NB4 (cell line): ENCODE measurements around the gene DNAH14.
"Not testable (repeated sequence)": the region's sequence is repeated elsewhere in the genome, so short reads cannot be mapped to it uniquely, and the experiment has no call there.

ENCODE experiments used
- DNase-seq: peaks from one replicate; pipeline ENCODE4 v3.0.0; 2010; ENCODE audit warnings: low read depth
- H3K4me3 ChIP-seq: one replicate; pipeline ENCODE4 v1.5.1; 2011; ENCODE audit warnings: mild to moderate bottlenecking, low read depth, low read length, moderate library complexity
- MYC ChIP-seq: IDR thresholded peaks from 2 replicates; pipeline ENCODE4 v1.6.1; 2011; ENCODE audit warnings: low read depth, low read length
- POLR2A ChIP-seq: IDR thresholded peaks from 2 replicates; pipeline ENCODE4 v1.6.1; 2011; ENCODE audit warnings: mild to moderate bottlenecking; ENCODE audit not compliant: insufficient read length; ENCODE audit errors: extremely low read depth
- TF ChIP-seq, protein P1 (sequence below): IDR thresholded peaks from 2 replicates; pipeline ENCODE4 v1.6.1; 2011; ENCODE audit warnings: low read depth, low read length
- TF ChIP-seq, protein P2 (sequence below): IDR thresholded peaks from one replicate; pipeline ENCODE4 v1.5.1; 2012; ENCODE audit warnings: low read depth, low read length

Gene DNAH14

DNA sequence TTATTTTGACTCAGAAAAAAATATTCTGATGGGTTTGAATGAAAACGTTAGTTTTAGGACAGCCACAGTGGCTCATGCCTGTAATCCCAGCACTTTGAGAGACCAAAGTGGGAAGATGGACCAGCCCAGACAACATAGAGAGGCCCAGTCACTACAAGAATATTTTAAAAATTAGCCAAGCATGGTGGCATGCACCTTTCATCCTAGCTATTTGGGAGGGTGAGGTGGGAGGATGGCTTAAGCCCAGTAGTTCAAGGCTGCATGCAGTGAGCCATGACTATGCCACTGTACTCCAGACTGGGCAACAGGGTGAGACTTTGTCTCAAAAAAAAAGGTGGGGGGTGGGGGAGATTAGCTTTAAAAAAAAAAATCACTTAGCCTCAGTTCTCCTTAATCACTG lies 370.9 kb downstream of the DNAH14 start:
- no peak for DNase-seq
- TF ChIP-seq, protein P1, sequence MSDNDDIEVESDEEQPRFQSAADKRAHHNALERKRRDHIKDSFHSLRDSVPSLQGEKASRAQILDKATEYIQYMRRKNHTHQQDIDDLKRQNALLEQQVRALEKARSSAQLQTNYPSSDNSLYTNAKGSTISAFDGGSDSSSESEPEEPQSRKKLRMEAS = no peak
- TF ChIP-seq, protein P2, sequence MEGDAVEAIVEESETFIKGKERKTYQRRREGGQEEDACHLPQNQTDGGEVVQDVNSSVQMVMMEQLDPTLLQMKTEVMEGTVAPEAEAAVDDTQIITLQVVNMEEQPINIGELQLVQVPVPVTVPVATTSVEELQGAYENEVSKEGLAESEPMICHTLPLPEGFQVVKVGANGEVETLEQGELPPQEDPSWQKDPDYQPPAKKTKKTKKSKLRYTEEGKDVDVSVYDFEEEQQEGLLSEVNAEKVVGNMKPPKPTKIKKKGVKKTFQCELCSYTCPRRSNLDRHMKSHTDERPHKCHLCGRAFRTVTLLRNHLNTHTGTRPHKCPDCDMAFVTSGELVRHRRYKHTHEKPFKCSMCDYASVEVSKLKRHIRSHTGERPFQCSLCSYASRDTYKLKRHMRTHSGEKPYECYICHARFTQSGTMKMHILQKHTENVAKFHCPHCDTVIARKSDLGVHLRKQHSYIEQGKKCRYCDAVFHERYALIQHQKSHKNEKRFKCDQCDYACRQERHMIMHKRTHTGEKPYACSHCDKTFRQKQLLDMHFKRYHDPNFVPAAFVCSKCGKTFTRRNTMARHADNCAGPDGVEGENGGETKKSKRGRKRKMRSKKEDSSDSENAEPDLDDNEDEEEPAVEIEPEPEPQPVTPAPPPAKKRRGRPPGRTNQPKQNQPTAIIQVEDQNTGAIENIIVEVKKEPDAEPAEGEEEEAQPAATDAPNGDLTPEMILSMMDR = no peak
- TF ChIP-seq MYC (no peak), POLR2A (no peak)
- H3K4me3 ChIP-seq = no peak overlapping the region

DNA sequence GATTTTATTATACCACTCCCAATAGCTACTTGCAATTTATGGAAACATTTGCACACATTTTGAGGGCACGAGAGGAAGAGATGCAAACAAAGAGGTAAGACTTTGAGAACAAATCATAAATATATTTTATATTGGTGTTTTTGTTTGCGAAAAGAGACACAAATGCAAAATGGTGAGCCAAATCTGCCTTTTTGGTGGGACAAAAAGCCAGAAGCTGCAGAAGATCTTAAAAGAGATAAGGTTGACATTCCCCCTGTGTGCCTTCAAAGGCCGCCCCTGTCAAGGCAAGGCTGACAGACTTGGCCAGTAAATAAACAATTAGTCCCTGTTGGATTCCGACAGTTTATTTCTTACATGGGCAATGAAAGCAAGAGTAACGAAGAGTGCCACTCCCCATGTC lies 375.5 kb downstream of the DNAH14 start:
- no peak for TF ChIP-seq POLR2A
- TF ChIP-seq, protein P2 = no peak
- TF ChIP-seq, protein P1 = no peak
- TF ChIP-seq MYC = no peak
- DNase-seq = no peak
- H3K4me3 ChIP-seq = no peak overlapping the region

DNA sequence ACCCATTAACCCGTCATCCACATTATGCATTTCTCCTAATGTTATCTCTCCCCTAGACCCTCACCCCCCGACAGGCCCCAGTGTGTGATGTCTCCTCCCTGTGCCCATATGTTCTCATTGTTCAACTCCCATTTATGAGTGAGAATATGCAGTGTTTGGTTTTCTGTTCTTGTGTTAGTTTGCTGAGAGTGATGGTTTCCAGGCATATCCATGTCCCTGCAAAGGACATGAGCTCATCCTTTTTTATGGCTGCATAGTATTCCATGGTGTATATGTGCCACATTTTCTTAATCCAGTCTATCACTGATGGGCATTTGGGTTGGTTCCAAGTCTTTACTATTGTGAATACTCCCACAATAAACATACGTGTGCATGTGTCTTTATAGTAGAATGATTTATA lies 381.1 kb downstream of the DNAH14 start:
- H3K4me3 ChIP-seq, DNase-seq: not testable (repeated sequence)

DNA sequence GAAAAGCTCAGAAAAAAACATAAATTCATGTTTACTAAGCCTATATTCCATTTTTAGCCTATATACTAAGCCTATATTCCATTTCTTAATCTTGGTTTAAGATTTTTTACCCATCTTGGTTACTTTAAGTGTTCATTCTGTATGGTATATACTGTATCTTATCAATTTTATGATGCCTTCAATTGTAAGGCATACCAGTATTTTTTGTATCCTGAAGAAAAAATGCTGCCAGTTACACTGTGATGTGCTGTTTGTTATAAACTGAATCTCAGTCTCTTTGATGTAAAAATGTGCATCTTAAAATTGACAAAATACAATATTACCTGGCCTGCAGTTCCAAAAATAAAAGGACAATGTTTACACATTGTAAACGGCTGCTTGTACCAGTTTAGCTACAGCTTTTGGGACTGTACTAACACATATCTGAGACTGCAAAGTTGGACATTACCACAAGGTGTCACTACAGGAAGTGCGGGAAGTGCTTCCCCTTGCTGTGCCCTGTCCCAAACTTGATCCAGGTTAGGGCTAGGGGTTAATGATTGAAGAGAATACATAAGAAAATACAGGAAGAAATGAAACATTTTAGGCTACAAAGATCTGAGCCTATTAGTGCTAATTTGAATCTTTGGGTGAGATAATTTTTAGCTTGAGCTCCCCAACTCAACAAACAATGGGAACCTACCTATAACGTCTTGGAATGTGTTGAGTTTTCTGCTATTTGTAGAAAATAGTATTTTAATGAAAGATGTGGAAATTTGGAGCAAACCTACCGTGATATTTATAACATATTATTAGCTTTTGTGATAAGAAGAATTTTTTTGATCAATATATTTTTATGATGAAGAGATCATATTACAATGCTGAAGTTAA lies 389.5 kb downstream of the DNAH14 start:
- TF ChIP-seq, protein P2 = peak; percentile 79
- no peak for TF ChIP-seq MYC
- TF ChIP-seq POLR2A = no peak
- no peak overlapping the region for H3K4me3 ChIP-seq
- peak; percentile 72 for DNase-seq

DNA sequence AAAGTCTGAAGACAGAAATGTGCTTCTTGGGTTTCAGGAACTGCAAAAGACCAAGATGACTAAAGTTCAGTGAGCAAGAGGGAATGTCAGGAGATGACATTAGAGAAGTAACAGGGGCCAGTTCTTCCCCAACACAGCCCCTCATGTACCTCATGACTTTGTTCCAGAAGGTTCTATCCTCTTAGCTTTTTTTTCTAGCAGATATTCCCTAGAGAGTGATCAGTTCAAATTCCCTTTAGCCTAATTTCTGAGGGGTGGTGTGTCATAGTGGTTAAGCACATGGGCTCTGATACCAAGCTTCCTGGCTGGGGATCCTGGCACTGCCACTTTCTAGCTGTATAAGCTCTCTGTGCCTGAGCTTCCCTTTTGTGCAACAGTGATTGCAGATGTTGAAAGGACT lies 390.4 kb downstream of the DNAH14 start:
- DNase-seq = peak; percentile 14
- H3K4me3 ChIP-seq = no peak overlapping the region
- TF ChIP-seq, protein P2 = no peak
- TF ChIP-seq, protein P1 = no peak
- TF ChIP-seq POLR2A = no peak
- TF ChIP-seq MYC = no peak

DNA sequence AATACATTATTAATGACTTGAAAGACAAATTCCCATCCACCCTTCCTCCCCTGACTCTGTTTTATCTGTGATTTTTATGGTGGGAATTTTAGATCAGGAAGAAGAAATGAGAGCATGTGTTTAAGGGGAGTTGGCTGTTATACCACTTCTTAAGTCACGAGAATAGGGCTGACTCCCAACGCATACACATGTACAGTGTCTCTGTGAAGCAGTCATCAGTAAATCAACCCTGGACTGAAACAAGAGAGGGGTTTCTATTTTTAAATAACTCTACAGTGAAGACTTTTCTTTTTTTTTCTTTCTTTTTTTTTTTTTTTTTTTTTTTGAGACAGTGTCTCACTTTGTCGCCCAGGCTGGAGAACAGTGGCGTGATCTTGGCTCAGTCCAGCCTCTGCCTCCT lies 392.3 kb downstream of the DNAH14 start:
- TF ChIP-seq MYC = no peak
- no peak overlapping the region for H3K4me3 ChIP-seq
- no peak for DNase-seq

DNA sequence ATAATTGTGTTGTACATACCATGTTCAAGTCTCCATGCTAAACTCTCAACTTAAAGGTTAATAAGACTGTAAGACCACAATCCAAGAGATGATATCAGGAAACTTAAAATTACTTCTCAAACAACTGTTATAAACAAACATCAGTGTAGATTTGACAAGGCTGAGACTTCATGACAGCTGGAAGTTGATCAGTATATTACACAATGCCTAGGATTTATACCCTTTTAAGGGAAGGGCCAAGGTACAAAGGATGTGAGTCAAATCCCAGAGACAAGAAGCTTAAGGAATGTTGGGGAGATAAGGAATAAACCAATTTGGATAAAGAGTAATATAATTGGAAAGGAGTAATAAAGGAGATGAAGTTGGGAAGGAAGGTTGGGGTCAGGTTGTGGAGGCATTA lies 399.6 kb downstream of the DNAH14 start:
- no peak overlapping the region for H3K4me3 ChIP-seq
- no peak for DNase-seq
- TF ChIP-seq MYC (no peak), POLR2A (no peak)
- TF ChIP-seq, protein P1 = no peak
- TF ChIP-seq, protein P2 = no peak

DNA sequence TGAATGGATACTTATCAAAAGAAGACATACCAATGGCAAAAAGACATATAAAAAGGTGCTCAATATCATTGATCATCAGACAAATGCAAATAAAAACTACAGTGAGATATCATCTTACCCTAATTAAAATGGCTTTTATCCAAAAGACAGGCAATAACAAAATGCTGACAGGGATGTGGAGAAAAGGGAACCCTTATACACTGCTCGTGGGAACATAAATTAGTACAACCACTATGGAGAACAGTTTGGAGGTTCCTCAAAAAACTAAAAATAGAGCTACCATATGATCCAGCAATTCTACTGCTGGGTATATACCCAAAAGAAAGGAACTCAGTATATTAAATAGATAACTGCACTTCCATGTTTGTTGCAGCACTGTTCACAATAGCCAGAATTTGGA lies 400.5 kb downstream of the DNAH14 start:
- H3K4me3 ChIP-seq, DNase-seq: not testable (repeated sequence)
